SK-N-SH (cell line): Measurements from ENCODE around the gene PARP1. TPM values are rescaled to one million over a fixed set of nuclear protein-coding genes. Genes with fewer than 3 reads are reported as not detected.

Source experiments
- CTCF ChIA-PET: fragments of 300-600, 350-600 bp; formaldehyde crosslinking; extraction: SDS; loops from one replicate; lab custom pipeline; 2021; lab: Yijun Ruan, JAX
- POLR2A ChIA-PET: fragments of 350-600 bp; sonication (Branson Sonifier 250); formaldehyde crosslinking; extraction: SDS; loops from one replicate; lab custom pipeline; 2020; ENCODE audit warnings: antibody characterized with exemption, inconsistent platforms; lab: Yijun Ruan, JAX
- DNase-seq: peaks from one replicate; pipeline ENCODE4 v3.0.0; 2012
- H2AFZ ChIP-seq: fragments of 200-600 bp; sonication (generic); 2 replicates; pipeline ENCODE4 v1.8.1; 2016; ENCODE audit warnings: antibody characterized with exemption, mild to moderate bottlenecking, low read depth
- H3F3A ChIP-seq: fragments of 200-600 bp; sonication (generic); replicated peaks from 2 replicates; pipeline ENCODE3; 2016; ENCODE audit warnings: antibody characterized with exemption, mild to moderate bottlenecking; ENCODE audit not compliant: insufficient read depth
- H3K27ac ChIP-seq, 2 experiments: fragments of 200-500 bp in 1 of 2; fragments of 200-600 bp in 1 of 2; sonication (Bioruptor generic) in 1 of 2; sonication (generic), shearing (Covaris generic) in 1 of 2; 2 replicates each; pipeline versions ENCODE4 v1.5.1 to v1.6.1; 2014 to 2016; ENCODE audit warnings: low read depth in 2 of 2, inconsistent platforms in 1 of 2, low read length in 1 of 2, mild to moderate bottlenecking in 1 of 2, mixed read lengths in 1 of 2
- H3K27me3 ChIP-seq: fragments of 200-600 bp; sonication (generic), shearing (Covaris generic); 2 replicates; pipeline ENCODE4 v1.6.1; 2016; ENCODE audit warnings: mixed run types; ENCODE audit not compliant: insufficient read depth
- H3K36me3 ChIP-seq, 2 experiments: fragments of 200-500 bp in 1 of 2; fragments of 200-600 bp in 1 of 2; sonication (Bioruptor generic) in 1 of 2; sonication (generic) in 1 of 2; replicated peaks in 1 of 2; 2 replicates each; pipeline versions ENCODE3 to v1.5.1; 2014 to 2016; ENCODE audit warnings: low read length in 1 of 2, mild to moderate bottlenecking in 1 of 2; ENCODE audit not compliant: insufficient read depth in 2 of 2, control insufficient read depth in 1 of 2
- H3K4me1 ChIP-seq, 2 experiments: fragments of 200-500 bp in 1 of 2; fragments of 200-600 bp in 1 of 2; sonication (Bioruptor generic) in 1 of 2; sonication (generic), shearing (Covaris generic) in 1 of 2; 2 replicates each; pipeline versions ENCODE4 v1.5.1 to v1.6.1; 2014 to 2016; ENCODE audit warnings: low read depth in 1 of 2, low read length in 1 of 2, mixed run types in 1 of 2; ENCODE audit not compliant: insufficient read depth in 2 of 2, control insufficient read depth in 1 of 2
- H3K4me2 ChIP-seq: fragments of 200-600 bp; sonication (generic), shearing (Covaris generic); 2 replicates; pipeline ENCODE4 v1.6.1; 2017; ENCODE audit warnings: mixed run types
- H3K4me3 ChIP-seq, 2 experiments: fragments of 200-500 bp in 1 of 2; fragments of 200-600 bp in 1 of 2; sonication (Bioruptor generic) in 1 of 2; sonication (generic), shearing (Covaris generic) in 1 of 2; 2 replicates each; pipeline versions ENCODE4 v1.5.1 to v1.8.1; 2014 to 2016; ENCODE audit warnings: low read depth in 2 of 2, inconsistent platforms in 1 of 2, low read length in 1 of 2, mild to moderate bottlenecking in 1 of 2, mixed read lengths in 1 of 2, moderate library complexity in 1 of 2
- H3K79me2 ChIP-seq: fragments of 200-600 bp; sonication (generic); 2 replicates; pipeline ENCODE4 v1.8.1; 2017; ENCODE audit warnings: mild to moderate bottlenecking; ENCODE audit not compliant: insufficient read depth
- H3K9ac ChIP-seq: fragments of 200-600 bp; sonication (generic); 2 replicates; pipeline ENCODE4 v1.6.1; 2017; ENCODE audit warnings: mixed run types
- H3K9me2 ChIP-seq: fragments of 200-600 bp; sonication (generic); 2 replicates; pipeline ENCODE4 v1.6.1; 2017; ENCODE audit warnings: mixed run types
- H3K9me3 ChIP-seq: fragments of 200-600 bp; sonication (generic); 2 replicates; pipeline ENCODE4 v1.6.1; 2017; ENCODE audit warnings: mixed run types, mild to moderate bottlenecking, moderate library complexity
- H4K20me1 ChIP-seq: fragments of 200-600 bp; sonication (generic); 2 replicates; pipeline ENCODE4 v1.6.1; 2017; ENCODE audit warnings: mild to moderate bottlenecking, mixed run types; ENCODE audit not compliant: insufficient read depth
- CHD2 ChIP-seq: fragments of 150-350 bp; IDR thresholded peaks from 2 replicates; pipeline ENCODE4 v1.6.1; 2018; ENCODE audit warnings: low read length; ENCODE audit not compliant: partially characterized antibody
- ELF1 ChIP-seq: IDR thresholded peaks from 2 replicates; pipeline ENCODE4 v1.4.0; 2012
- EP300 ChIP-seq, 2 experiments: IDR thresholded peaks; 2 replicates each; pipeline versions ENCODE4 v1.4.0 to v1.6.1; 2012; ENCODE audit warnings: borderline replicate concordance in 1 of 2, low read depth in 1 of 2, low read length in 1 of 2
- EZH2phosphoT487 ChIP-seq: fragments of 200-600 bp; sonication (generic); IDR thresholded peaks from 2 replicates; pipeline ENCODE4 v1.6.1; 2017; ENCODE audit warnings: low read depth, mixed run types, mild to moderate bottlenecking, antibody characterized with exemption, moderate library complexity, borderline replicate concordance
- FOSL2 ChIP-seq: IDR thresholded peaks from 2 replicates; pipeline ENCODE4 v1.4.0; 2012; ENCODE audit warnings: low read depth, mild to moderate bottlenecking, moderate library complexity, borderline replicate concordance
- FOXJ3 ChIP-seq: sonication (generic); formaldehyde crosslinking; IDR thresholded peaks from 2 replicates; pipeline ENCODE4 v1.5.1; 2020; ENCODE audit warnings: mild to moderate bottlenecking, missing genetic modification reagents
- FOXM1 ChIP-seq: IDR thresholded peaks from 2 replicates; pipeline ENCODE4 v1.4.0; 2012; ENCODE audit warnings: low read depth, mild to moderate bottlenecking
- GABPA ChIP-seq: IDR thresholded peaks from 2 replicates; pipeline ENCODE4 v1.4.0; 2012; ENCODE audit warnings: low read depth, mild to moderate bottlenecking
- MEF2A ChIP-seq: IDR thresholded peaks from 2 replicates; pipeline ENCODE4 v1.4.0; 2012; ENCODE audit warnings: low read depth, borderline replicate concordance
- NRF1 ChIP-seq: IDR thresholded peaks from 2 replicates; pipeline ENCODE4 v1.6.1; 2012; ENCODE audit warnings: low read depth, mild to moderate bottlenecking, low read length
- POLR2AphosphoS5 ChIP-seq: IDR thresholded peaks from 2 replicates; pipeline ENCODE4 v1.6.1; 2012; ENCODE audit warnings: low read depth, low read length
- REST ChIP-seq: IDR thresholded peaks from 2 replicates; pipeline ENCODE4 v1.6.1; 2012; ENCODE audit warnings: mild to moderate bottlenecking, low read depth, low read length, moderate library complexity
- SMC3 ChIP-seq: IDR thresholded peaks from 2 replicates; pipeline ENCODE4 v1.6.1; 2012; ENCODE audit warnings: low read depth, low read length, improper control_type of control experiment
- TAF1 ChIP-seq: IDR thresholded peaks from 2 replicates; pipeline ENCODE4 v1.6.1; 2012; ENCODE audit warnings: low read depth, mild to moderate bottlenecking, low read length, moderate library complexity, borderline replicate concordance
- TCF12 ChIP-seq: IDR thresholded peaks from 2 replicates; pipeline ENCODE4 v1.4.0; 2012
- TEAD4 ChIP-seq: IDR thresholded peaks from 2 replicates; pipeline ENCODE4 v1.4.0; 2012; ENCODE audit warnings: mild to moderate bottlenecking, borderline replicate concordance; ENCODE audit not compliant: insufficient read depth
- USF2 ChIP-seq: fragments of 150-350 bp; IDR thresholded peaks from 2 replicates; pipeline ENCODE4 v1.6.1; 2017; ENCODE audit warnings: antibody characterized with exemption, low read length, low read depth, borderline replicate concordance
- WGBS: methylation state at CpG from one replicate; pipeline ENCODE4 v1.1.6; 2017; ENCODE audit warnings: low lambda C conversion rate; 5-methylcytosine and 5-hydroxymethylcytosine counted together
- polyA plus RNA-seq, 3 experiments: library from polyadenylated mRNA; depleted of rRNA; stranded (reverse); fragments of >200 nt; gene quantifications; 2 replicates each; pipeline ENCODE4 v1.2.3, GENCODE V29; 2012

PARP1 gene
- polyA plus RNA-seq, 1 of the 3 experiments (the other 2 are of a cell fraction) = 239 TPM

DNA sequence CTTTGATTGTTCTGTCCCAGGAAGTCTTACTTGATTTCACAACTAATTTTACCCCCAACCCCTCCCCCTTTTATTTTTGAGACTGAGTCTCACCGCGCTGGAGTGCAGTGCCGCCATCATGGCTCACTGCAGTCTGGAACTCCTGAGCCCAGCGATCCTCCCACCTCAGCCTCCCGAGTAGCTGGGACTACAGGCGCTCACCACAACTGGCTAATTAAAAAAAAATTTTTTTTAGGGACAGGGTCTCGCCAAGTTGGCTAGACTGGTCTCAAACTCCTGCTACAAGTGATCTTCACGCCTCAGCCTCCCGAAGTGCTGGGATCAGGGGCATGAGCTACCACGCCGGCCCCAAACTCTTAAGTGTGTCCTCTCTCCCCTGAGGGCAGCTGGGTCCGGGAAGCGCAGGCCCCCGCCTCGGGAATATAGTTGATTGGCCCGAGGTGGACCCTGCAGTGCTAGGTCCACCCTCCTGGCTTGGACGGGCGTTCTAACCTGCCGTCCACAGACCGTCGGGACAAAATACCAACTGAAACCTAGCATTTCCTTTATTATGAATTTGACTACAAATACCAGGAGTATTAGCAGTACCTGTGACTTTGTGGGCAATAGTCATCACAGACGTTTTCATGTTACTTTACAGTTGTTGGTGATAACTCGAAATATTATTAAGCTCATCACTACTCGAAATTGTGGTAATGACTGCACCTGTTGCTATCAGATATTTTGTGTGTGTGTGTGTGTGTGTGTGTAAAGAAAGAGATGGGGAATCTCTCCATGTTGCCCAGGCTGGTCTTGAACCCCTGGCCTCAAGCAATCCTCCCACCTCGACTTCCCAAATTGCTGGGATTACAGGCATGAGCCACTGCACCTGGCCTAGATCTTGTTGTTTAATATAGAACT, 642 bp upstream of the PARP1 start:
- Histone ChIP-seq H3K79me2 (peaks cover 39% of the 10 kb centered on the region), H3F3A (peaks cover 5% of the 10 kb centered on the region), H3K27me3 (no peaks in the 10 kb centered on the region), H3K9ac (peak overlapping the region; percentile 31; the same call in 1 of the 2 replicates), H3K4me3 (peak overlapping the region; percentile 58 to 79), H3K9me3 (no peaks in the 10 kb centered on the region), H4K20me1 (peaks cover 31% of the 10 kb centered on the region), H3K4me1 (peaks cover 17 to 28% of the 10 kb centered on the region in 2 experiments; a peak in 3 of 4 replicates), H3K27ac (no peak overlapping the region), H3K9me2 (no peaks in the 10 kb centered on the region), H3K4me2 (peak overlapping the region; percentile 93), H2AFZ (peak overlapping the region; percentile 85; the same call in 1 of the 2 replicates), H3K36me3 (no peaks in the 10 kb centered on the region)
- CTCF ChIA-PET = interaction anchor here (0.6 to 9.1 kb wide), 33 partner anchors 8 to 1008 kb away, joined by 3 to 82 read pairs (median 4); partner anchors contain the start of genes COQ8A and H3-3A
- TF ChIP-seq NRF1 (no peak), EZH2phosphoT487 (no peak), REST (no peak), TAF1 (no peak), GABPA (no peak), FOXM1 (no peak), SMC3 (no peak), EP300 (IDR thresholded peaks at IDR 0.05; ENCODE audit: borderline replicate concordance in 1 of 2, low read depth in 1 of 2, low read length in 1 of 2) (no peak), CHD2 (no peak), POLR2AphosphoS5 (no peak; the same call in 1 of the 2 replicates), USF2 (no peak), ELF1 (no peak), TCF12 (no peak), TEAD4 (no peak), FOSL2 (no peak), FOXJ3 (CRISPR knock-in tag) (no peak), MEF2A (no peak)
- DNase-seq = no peak
- WGBS = 70% methylated on average over 19 of the region's 25 CpGs
- POLR2A ChIA-PET = interaction anchor here (1.2 kb wide), 1 partner anchor 46 kb away, joined by 4 read pairs; no protein-coding TSS in a partner anchor
